Spleen (tissue), 11 donors: ENCODE data around the gene NUDT15. TPM values are rescaled to one million over a fixed set of nuclear protein-coding genes. Genes with fewer than 3 reads are reported as not detected.

Experiments used
- DNase-seq: peaks from one replicate; pipeline ENCODE4 v3.0.0-alpha.2; 2020
- H3K27ac ChIP-seq, 8 donors: fragments of 200-600 bp; sonication (generic) in 7 of 8; 1 replicate in 4 of 8; 2 replicates in 4 of 8; pipeline versions ENCODE4 v1.5.0 to v1.8.0; 2016 to 2021; ENCODE audit warnings: inconsistent platforms in 4 of 8, mild to moderate bottlenecking in 4 of 8, moderate library complexity in 1 of 8
- H3K27me3 ChIP-seq, 7 donors: fragments of 200-600 bp; sonication (generic) in 6 of 7; replicated peaks in 1 of 7; 1 replicate in 4 of 7; 2 replicates in 3 of 7; pipeline versions ENCODE4 v1.5.0 to v1.8.0; 2016 to 2021; ENCODE audit warnings: inconsistent platforms in 3 of 7, mild to moderate bottlenecking in 1 of 7
- H3K36me3 ChIP-seq, 6 donors: fragments of 200-600 bp; sonication (generic) in 5 of 6; 1 replicate in 4 of 6; 2 replicates in 2 of 6; pipeline versions ENCODE4 v1.5.0 to v1.8.0; 2016 to 2021; ENCODE audit warnings: inconsistent platforms in 2 of 6
- H3K4me1 ChIP-seq, 6 donors: fragments of 200-600 bp; sonication (generic) in 5 of 6; 1 replicate in 3 of 6; 2 replicates in 3 of 6; pipeline versions ENCODE4 v1.5.0 to v1.8.0; 2016 to 2021; ENCODE audit warnings: inconsistent platforms in 3 of 6
- H3K4me3 ChIP-seq, 8 donors: fragments of 200-600 bp; sonication (generic) in 7 of 8; 1 replicate in 4 of 8; 2 replicates in 4 of 8; pipeline versions ENCODE4 v1.5.0 to v1.8.0; 2016 to 2021; ENCODE audit warnings: inconsistent platforms in 4 of 8, mild to moderate bottlenecking in 4 of 8, moderate library complexity in 2 of 8
- H3K9me3 ChIP-seq, 8 donors: fragments of 200-600 bp; sonication (generic) in 7 of 8; 1 replicate in 4 of 8; 2 replicates in 4 of 8; pipeline versions ENCODE4 v1.5.0 to v1.8.0; 2016 to 2021; ENCODE audit warnings: inconsistent platforms in 4 of 8
- POLR2A ChIP-seq, 3 donors: fragments of 450-650 bp; IDR thresholded peaks; one replicate each; pipeline ENCODE4 v1.5.1; 2017; ENCODE audit warnings: antibody characterized with exemption in 3 of 3, mild to moderate bottlenecking in 1 of 3
- POLR2AphosphoS5 ChIP-seq, 3 donors: sonication (generic); formaldehyde crosslinking; IDR thresholded peaks; one replicate each; pipeline ENCODE4 v1.5.1; 2017; ENCODE audit warnings: antibody characterized with exemption in 3 of 3
- WGBS, 5 donors: extraction: QIAGEN DNeasy Blood & Tissue Kit in 3 of 5; methylation state at CpG; one replicate each; pipeline versions ENCODE4 v1.1.5 to v1.1.7; 2013 to 2018; 5-methylcytosine and 5-hydroxymethylcytosine counted together
- intact Hi-C: fragments of 100-400 bp; cut with DNase I; formaldehyde crosslinking; loops from one replicate; pipeline ENCODE4 v1.15.0; 2023; ENCODE audit warnings: low total_unique reads
- polyA plus RNA-seq, 3 donors: library from polyadenylated mRNA; stranded (reverse); fragments of 200-250 nt; gene quantifications; one replicate each; pipeline ENCODE4 v1.2.1, GENCODE V29; 2013
- total RNA-seq, 7 donors: library from RNA; depleted of rRNA in 3 of 7; stranded (reverse); fragments of >200 nt in 3 of 7; fragmentation: NEBNext Ultra II Directional in 4 of 7; extraction: Animal tissue kit (Norgen Biotek cat#: 25700) in 4 of 7; gene quantifications; one replicate each; pipeline versions ENCODE4 v1.1.0 to v1.2.1, GENCODE V29; 2016 to 2021
- TF ChIP-seq, protein P1 (sequence below), 11 experiments: fragments of 200-600 bp in 7 of 11; fragments of 450-650 bp in 4 of 11; sonication (generic) in 4 of 11; IDR thresholded peaks in 8 of 11; conservative IDR thresholded peaks in 3 of 11; 1 replicate in 7 of 11; 2 replicates in 4 of 11; pipeline versions ENCODE4 v1.4.0 to v1.8.0; 2016 to 2021; ENCODE audit warnings: antibody characterized with exemption in 11 of 11, inconsistent platforms in 4 of 11, mild to moderate bottlenecking in 1 of 11
- donor health status: healthy with polysubstance abuse.
- donor health status: DM: no; HTN: no; CAD: no; lungs with moderate emphysema.
- donor health status: DM: no; HTN: no; CAD: no.
- donor health status: Bipolar disorder and iron deficiency.
- donor health status: healthy.
- donor health status: DM: no; HTN: no; CAD: no.
- donor health status: DM: yes; HTN: yes; CAD: no.

NUDT15 gene
- total and polyA plus RNA-seq, 10 donors, result 4.5 to 9.4 (median 5.8) TPM

DNA sequence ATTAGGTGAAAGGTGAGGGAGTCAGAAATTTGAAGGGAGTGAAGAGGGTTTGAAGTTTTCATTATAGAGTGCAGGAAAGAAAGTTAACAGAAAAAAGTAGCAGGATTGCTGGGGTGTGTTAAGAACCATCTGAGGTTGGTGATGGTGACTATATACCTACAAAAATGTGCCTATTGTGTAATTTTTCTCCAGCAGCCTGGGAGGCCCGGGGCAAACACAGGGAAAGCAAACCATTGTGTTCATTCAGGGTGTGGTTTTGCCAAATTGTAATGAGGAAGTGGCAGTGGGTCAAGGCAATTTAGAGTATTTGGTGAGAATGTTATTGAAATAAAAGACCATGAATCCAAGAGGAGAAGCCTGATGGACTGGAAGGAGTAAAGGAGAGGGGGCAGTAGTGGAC is 28.2 kb upstream of the NUDT15 start:
- Histone ChIP-seq H3K27me3 (no peaks in the 10 kb centered on the region), H3K4me1 (peaks cover 0 to 13% (median 3%) of the 10 kb centered on the region in 6 donors), H3K27ac (peak overlapping the region in 7 of 8 donors; percentile 13 to 56 (median 41)), H3K36me3 (peaks cover 0 to 13% (median 0%) of the 10 kb centered on the region in 6 donors), H3K9me3 (no peaks in the 10 kb centered on the region), H3K4me3 (no peak overlapping the region)
- DNase-seq, result no peak
- 15 to 53% (median 32%) methylated on average over 1 of the region's 1 CpG for WGBS, 5 donors
- TF ChIP-seq POLR2AphosphoS5 (IDR thresholded peaks at IDR 0.05), result peak in 1 of 3 donors; percentile 9
- no peak for TF ChIP-seq POLR2A (IDR thresholded peaks at IDR 0.05)
- intact Hi-C loops, result no loop called here

DNA sequence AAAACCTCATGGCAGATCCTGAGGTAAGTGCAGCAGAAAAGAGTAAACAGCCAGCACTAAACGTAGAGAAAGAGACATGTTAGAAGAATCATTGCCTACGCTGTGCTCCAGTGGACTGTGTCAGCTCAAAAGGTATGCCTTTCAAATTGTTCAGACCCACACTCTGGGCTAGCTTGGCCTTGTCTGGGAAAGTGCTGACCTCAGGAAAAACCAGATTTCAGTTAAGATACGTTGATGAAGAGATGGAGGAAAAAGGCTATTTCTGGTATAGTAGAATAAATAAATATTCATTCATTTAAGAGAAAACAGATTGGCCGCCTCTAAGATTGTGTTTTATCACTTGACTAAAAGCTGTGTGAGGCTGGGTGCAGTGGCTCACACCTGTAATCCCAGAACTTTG is 26.8 kb upstream of the NUDT15 start:
- Histone ChIP-seq H3K4me3 (no peak overlapping the region), H3K4me1 (peaks cover 0 to 13% (median 3%) of the 10 kb centered on the region in 6 donors), H3K36me3 (peaks cover 0 to 18% (median 0%) of the 10 kb centered on the region in 6 donors), H3K9me3 (no peaks in the 10 kb centered on the region), H3K27me3 (no peaks in the 10 kb centered on the region), H3K27ac (no peak overlapping the region)
- intact Hi-C loops, result no loop called here
- TF ChIP-seq POLR2A (IDR thresholded peaks at IDR 0.05), result no peak
- TF ChIP-seq, protein P1, sequence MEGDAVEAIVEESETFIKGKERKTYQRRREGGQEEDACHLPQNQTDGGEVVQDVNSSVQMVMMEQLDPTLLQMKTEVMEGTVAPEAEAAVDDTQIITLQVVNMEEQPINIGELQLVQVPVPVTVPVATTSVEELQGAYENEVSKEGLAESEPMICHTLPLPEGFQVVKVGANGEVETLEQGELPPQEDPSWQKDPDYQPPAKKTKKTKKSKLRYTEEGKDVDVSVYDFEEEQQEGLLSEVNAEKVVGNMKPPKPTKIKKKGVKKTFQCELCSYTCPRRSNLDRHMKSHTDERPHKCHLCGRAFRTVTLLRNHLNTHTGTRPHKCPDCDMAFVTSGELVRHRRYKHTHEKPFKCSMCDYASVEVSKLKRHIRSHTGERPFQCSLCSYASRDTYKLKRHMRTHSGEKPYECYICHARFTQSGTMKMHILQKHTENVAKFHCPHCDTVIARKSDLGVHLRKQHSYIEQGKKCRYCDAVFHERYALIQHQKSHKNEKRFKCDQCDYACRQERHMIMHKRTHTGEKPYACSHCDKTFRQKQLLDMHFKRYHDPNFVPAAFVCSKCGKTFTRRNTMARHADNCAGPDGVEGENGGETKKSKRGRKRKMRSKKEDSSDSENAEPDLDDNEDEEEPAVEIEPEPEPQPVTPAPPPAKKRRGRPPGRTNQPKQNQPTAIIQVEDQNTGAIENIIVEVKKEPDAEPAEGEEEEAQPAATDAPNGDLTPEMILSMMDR (IDR thresholded peaks at IDR 0.05 in 8 of 11, conservative IDR thresholded peaks at IDR 0.05 in 3 of 11), result no peak
- TF ChIP-seq POLR2AphosphoS5 (IDR thresholded peaks at IDR 0.05), result no peak
- WGBS, 5 donors, result 69 to 92% (median 72%) methylated on average over 3 to 4 of the region's 4 CpGs
- DNase-seq, result no peak

DNA sequence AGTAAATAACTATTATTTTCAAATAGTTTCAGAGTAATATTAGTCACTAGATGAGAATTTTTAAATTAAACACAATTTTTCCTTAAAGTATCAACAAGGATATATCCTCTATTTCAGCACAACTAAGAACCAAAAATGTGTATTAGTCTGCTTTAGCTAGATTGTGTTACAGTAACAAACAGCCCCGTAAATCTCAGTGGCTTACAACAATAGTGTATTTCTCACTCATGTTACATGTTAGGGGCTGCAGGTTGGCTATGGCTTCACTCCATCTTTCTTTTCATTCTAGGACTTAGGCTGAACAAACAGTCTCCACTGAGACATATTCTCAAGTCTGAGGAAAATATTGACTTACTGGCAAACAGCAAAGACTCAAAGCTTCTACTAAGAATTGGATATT is 24.9 kb upstream of the NUDT15 start:
- Histone ChIP-seq H3K4me3 (no peak overlapping the region), H3K9me3 (no peaks in the 10 kb centered on the region), H3K4me1 (peaks cover 0 to 13% (median 3%) of the 10 kb centered on the region in 6 donors), H3K27me3 (no peaks in the 10 kb centered on the region), H3K27ac (no peak overlapping the region), H3K36me3 (peaks cover 0 to 18% (median 0%) of the 10 kb centered on the region in 6 donors)
- TF ChIP-seq POLR2A (IDR thresholded peaks at IDR 0.05) (no peak), POLR2AphosphoS5 (IDR thresholded peaks at IDR 0.05) (no peak)
- TF ChIP-seq, protein P1 (IDR thresholded peaks at IDR 0.05 in 8 of 11, conservative IDR thresholded peaks at IDR 0.05 in 3 of 11), result no peak
- no peak for DNase-seq
- intact Hi-C loops, result no loop called here
- WGBS, 5 donors, result 92 to 100% (median 97%) methylated on average over 1 of the region's 1 CpG

DNA sequence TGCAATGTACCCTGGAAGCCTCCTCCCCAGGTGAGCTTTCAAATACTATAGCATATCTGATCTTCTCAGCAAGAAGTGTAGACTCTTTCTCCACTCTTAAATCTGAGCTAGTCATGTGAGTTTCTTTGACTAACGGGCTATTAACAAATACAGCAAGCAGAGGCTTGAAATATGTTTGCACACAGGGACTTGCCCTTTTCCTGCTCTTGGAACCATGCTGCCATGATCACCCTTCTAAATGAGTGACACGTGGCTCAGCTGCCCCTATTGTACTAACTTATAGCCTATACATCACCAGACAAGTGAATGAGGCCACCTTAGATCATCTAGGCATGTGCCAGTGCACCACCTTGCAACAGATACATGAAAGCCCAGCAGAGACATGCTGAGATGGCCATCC is 23.2 kb upstream of the NUDT15 start:
- Histone ChIP-seq H3K4me1 (peaks cover 0 to 5% (median 0%) of the 10 kb centered on the region in 6 donors), H3K27ac (no peak overlapping the region), H3K36me3 (peaks cover 0 to 18% (median 0%) of the 10 kb centered on the region in 6 donors), H3K9me3 (no peaks in the 10 kb centered on the region), H3K27me3 (no peaks in the 10 kb centered on the region), H3K4me3 (no peak overlapping the region)
- no peak for DNase-seq
- intact Hi-C loops, result no loop called here
- TF ChIP-seq POLR2AphosphoS5 (IDR thresholded peaks at IDR 0.05), result no peak
- TF ChIP-seq POLR2A (IDR thresholded peaks at IDR 0.05), result no peak
- TF ChIP-seq, protein P1 (IDR thresholded peaks at IDR 0.05 in 8 of 11, conservative IDR thresholded peaks at IDR 0.05 in 3 of 11), result no peak
- 92 to 97% (median 94%) methylated on average over 2 of the region's 2 CpGs for WGBS, 5 donors

DNA sequence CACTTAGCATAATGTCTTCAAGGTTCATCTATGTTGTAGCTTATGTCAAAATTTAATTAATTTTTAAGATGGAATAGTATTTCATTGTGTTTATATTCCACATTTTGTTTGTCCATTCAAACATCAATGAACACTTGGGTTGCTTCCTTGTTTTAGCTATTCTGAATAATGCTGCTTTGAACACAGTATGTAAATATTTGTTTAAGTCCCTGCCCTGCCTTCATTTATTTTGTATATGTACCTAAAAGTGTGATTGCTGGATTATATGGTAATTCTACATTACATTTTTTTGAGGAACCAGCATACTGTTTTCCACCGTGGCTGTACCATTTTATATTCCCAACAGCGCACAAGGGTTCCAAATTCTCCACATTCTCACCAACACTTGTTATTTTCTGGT is 18.9 kb upstream of the NUDT15 start:
- WGBS, 5 donors, result 91 to 100% (median 97%) methylated on average over 2 of the region's 2 CpGs
- H3K4me1 ChIP-seq, result no peaks in the 10 kb centered on the region
- H3K27me3 ChIP-seq, result no peaks in the 10 kb centered on the region
- H3K9me3 ChIP-seq, result no peaks in the 10 kb centered on the region
- no peak overlapping the region for H3K4me3 ChIP-seq
- peaks cover 0 to 11% (median 0%) of the 10 kb centered on the region in 6 donors for H3K36me3 ChIP-seq
- TF ChIP-seq POLR2A (IDR thresholded peaks at IDR 0.05) (no peak), POLR2AphosphoS5 (IDR thresholded peaks at IDR 0.05) (no peak)
- TF ChIP-seq, protein P1 (IDR thresholded peaks at IDR 0.05 in 8 of 11, conservative IDR thresholded peaks at IDR 0.05 in 3 of 11), result no peak
- intact Hi-C loops, result no loop called here
- DNase-seq, result no peak
- no peak overlapping the region for H3K27ac ChIP-seq
